Measurements from ENCODE around the gene XPNPEP2.

Gene XPNPEP2

GRCh38 chrX:129791336-129791735 lies 52.6 kb downstream of the XPNPEP2 start:
- DNase-seq (ENCODE audit: insufficient read length, low spot score) = no peak
- no peak for FAIRE-seq
- no peak for TF ChIP-seq CTCF (IDR thresholded peaks at IDR 0.05; ENCODE audit: insufficient read depth, missing control alignments)

- DNase-seq (ENCODE audit: insufficient read length, low spot score) = no peak
- TF ChIP-seq CTCF (IDR thresholded peaks at IDR 0.05; ENCODE audit: insufficient read depth, missing control alignments) = no peak
- no peak for FAIRE-seq
Measured at GRCh38 chrX:129791961-129792570, 53.3 kb downstream of the XPNPEP2 start.

- FAIRE-seq = no peak
- no peak for TF ChIP-seq CTCF (IDR thresholded peaks at IDR 0.05; ENCODE audit: insufficient read depth, missing control alignments)
- DNase-seq (ENCODE audit: insufficient read length, low spot score) = no peak
Measured at GRCh38 chrX:129792586-129793291, 54.0 kb downstream of the XPNPEP2 start.

GRCh38 chrX:129793604-129794191 lies 54.9 kb downstream of the XPNPEP2 start:
- no peak for TF ChIP-seq CTCF (IDR thresholded peaks at IDR 0.05; ENCODE audit: insufficient read depth, missing control alignments)
- DNase-seq (ENCODE audit: insufficient read length, low spot score) (no peak), FAIRE-seq (no peak)

GRCh38 chrX:129795584-129795983 lies 56.8 kb downstream of the XPNPEP2 start:
- no peak for DNase-seq (ENCODE audit: insufficient read length, low spot score)
- no peak for TF ChIP-seq CTCF (IDR thresholded peaks at IDR 0.05; ENCODE audit: insufficient read depth, missing control alignments)

GRCh38 chrX:129797251-129797906 lies 58.6 kb downstream of the XPNPEP2 start:
- DNase-seq (ENCODE audit: insufficient read length, low spot score) = no peak
- FAIRE-seq = no peak
- no peak for TF ChIP-seq CTCF (IDR thresholded peaks at IDR 0.05; ENCODE audit: insufficient read depth, missing control alignments)

More at GRCh38 chrX:129795584-129795983, 56.8 kb downstream of the XPNPEP2 start:
- FAIRE-seq = no peak
